ENCODE results near the gene DHX32.
"Not testable (repeated sequence)": the region's sequence is repeated elsewhere in the genome, so short reads cannot be mapped to it uniquely, and the experiment has no call there.

Gene DHX32

DNA sequence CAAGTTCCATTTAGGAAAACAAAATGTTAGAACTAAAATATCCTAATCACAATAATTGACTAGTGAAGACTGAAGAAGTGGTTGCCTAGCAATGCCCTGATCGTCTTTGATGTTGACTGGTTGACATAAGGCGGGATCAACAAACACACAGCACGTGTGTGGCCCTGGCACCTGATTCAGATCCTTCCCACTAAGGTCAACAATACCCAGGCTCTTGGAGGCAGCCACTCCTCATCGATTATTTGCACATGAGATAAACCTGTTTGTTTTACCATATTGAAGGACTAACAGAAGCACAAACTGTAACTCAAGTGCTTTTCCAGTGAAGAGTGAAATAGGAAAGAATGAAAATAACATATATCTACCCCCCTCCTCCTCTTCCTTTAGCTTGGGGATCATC lies 30.9 kb upstream of the DHX32 start:
- Histone ChIP-seq H3K4me1 (ENCODE audit: control insufficient read depth, insufficient read depth, low read length) (no peaks in the 10 kb centered on the region), H3K27ac (ENCODE audit: low read length) (no peak overlapping the region), H3K4me3 (ENCODE audit: low read length) (no peak overlapping the region), H3K36me3 (ENCODE audit: control insufficient read depth, insufficient read depth, low read length) (no peaks in the 10 kb centered on the region), H3K27me3 (ENCODE audit: control insufficient read depth, insufficient read depth, low read length) (no peaks in the 10 kb centered on the region), H3K9me3 (ENCODE audit: control insufficient read depth, insufficient read depth, low read length) (no peaks in the 10 kb centered on the region)
- no CpG with 5 or more reads among the region's 4 CpGs for WGBS (ENCODE audit: insufficient coverage, insufficient read length)
- DNase-seq (ENCODE audit: low read depth, low spot score), result no peak

DNA sequence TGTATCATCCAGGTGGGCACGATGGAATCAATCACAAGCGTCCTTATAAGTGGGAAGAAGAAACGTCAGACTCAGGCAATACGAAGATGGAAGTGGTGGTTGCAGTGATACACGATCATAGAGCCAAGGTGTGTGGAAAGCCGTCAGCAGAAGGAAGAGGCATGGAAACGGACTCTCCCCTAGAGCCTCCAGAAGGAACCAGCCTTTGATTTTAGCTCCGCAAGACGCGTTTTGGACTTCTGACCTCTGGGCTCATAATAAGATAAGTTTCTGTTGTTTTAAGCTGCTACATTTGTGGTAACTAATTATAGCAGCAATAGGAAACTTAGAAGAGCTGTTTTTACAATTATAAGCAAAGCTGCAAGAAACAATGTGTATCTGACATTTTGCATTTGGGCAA lies 30.1 kb upstream of the DHX32 start:
- WGBS (ENCODE audit: insufficient coverage, insufficient read length), result no CpG with 5 or more reads among the region's 10 CpGs
- no peak for DNase-seq (ENCODE audit: low read depth, low spot score)
- Histone ChIP-seq H3K27ac (ENCODE audit: low read length) (no peak overlapping the region), H3K27me3 (ENCODE audit: control insufficient read depth, insufficient read depth, low read length) (no peaks in the 10 kb centered on the region), H3K4me3 (ENCODE audit: low read length) (no peak overlapping the region), H3K9me3 (ENCODE audit: control insufficient read depth, insufficient read depth, low read length) (no peaks in the 10 kb centered on the region), H3K36me3 (ENCODE audit: control insufficient read depth, insufficient read depth, low read length) (no peaks in the 10 kb centered on the region), H3K4me1 (ENCODE audit: control insufficient read depth, insufficient read depth, low read length) (no peaks in the 10 kb centered on the region)

DNA sequence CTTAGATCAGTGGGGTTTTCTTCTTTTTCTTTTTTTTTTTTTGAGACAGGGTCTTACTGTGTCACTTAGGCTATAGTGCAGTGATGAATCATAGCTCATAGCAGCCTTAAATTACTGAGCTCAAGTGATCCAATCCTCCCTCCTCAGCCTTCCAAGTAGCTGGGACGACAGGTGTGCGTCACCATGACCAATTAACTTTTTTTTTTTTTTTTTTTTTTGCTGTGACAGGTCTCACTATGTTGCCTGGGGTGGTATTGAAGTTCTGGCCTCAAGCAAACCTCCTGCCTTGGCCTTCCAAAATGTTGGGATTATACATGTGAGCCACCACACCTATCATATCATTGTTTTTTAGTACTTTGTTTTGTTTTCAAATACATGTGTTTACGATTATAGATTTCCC lies 28.4 kb upstream of the DHX32 start:
- not testable (repeated sequence) for DNase-seq (ENCODE audit: low read depth, low spot score); H3K4me1 ChIP-seq (ENCODE audit: control insufficient read depth, insufficient read depth, low read length); H3K27me3 ChIP-seq (ENCODE audit: control insufficient read depth, insufficient read depth, low read length); H3K4me3 ChIP-seq (ENCODE audit: low read length); H3K27ac ChIP-seq (ENCODE audit: low read length); H3K9me3 ChIP-seq (ENCODE audit: control insufficient read depth, insufficient read depth, low read length); H3K36me3 ChIP-seq (ENCODE audit: control insufficient read depth, insufficient read depth, low read length)
- WGBS (ENCODE audit: insufficient coverage, insufficient read length), result no CpG with 5 or more reads among the region's 3 CpGs

DNA sequence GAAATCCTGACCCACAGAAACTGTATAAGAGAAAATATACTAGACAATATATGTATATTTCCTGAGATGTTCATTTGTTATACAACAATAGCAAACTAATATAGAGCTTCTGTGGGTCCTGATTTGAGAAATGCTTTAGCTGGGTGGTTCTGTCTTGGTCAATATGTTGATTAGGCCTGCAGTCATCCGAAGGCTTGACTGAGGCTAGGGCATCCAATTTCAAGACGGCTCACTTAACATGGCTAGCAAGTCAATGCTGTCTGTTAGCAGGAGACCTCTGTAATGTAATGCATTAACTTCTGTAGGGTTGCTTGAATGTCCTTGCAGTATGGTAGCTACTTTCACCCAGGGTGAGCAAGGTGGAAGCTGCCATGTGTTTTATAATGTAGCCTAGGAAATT lies 27.7 kb upstream of the DHX32 start:
- WGBS (ENCODE audit: insufficient coverage, insufficient read length), result no CpG with 5 or more reads among the region's 2 CpGs
- DNase-seq (ENCODE audit: low read depth, low spot score); H3K9me3 ChIP-seq (ENCODE audit: control insufficient read depth, insufficient read depth, low read length); H3K27ac ChIP-seq (ENCODE audit: low read length); H3K4me1 ChIP-seq (ENCODE audit: control insufficient read depth, insufficient read depth, low read length); H3K27me3 ChIP-seq (ENCODE audit: control insufficient read depth, insufficient read depth, low read length); H3K36me3 ChIP-seq (ENCODE audit: control insufficient read depth, insufficient read depth, low read length); H3K4me3 ChIP-seq (ENCODE audit: low read length): not testable (repeated sequence)

DNA sequence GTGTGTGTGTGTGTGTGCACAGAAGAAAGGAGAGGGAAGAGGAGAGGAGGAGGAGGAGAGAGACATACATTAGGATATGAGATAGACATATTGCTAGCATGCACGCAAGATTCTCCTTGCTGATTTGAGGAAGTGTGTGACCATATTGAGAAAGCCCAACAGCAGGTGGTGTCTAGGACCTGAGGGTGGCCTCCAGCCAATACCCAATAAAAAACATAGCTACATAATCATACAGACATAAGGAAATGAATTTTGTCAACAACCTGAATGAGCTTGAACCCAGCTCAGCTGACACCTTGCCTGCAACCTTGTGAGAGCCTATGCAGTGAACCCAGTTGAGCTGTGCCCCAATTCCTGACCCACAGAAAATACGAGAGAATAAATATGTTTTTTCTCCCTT lies 26.5 kb upstream of the DHX32 start:
- not testable (repeated sequence) for H3K27me3 ChIP-seq (ENCODE audit: control insufficient read depth, insufficient read depth, low read length); H3K27ac ChIP-seq (ENCODE audit: low read length); H3K9me3 ChIP-seq (ENCODE audit: control insufficient read depth, insufficient read depth, low read length); H3K4me1 ChIP-seq (ENCODE audit: control insufficient read depth, insufficient read depth, low read length); H3K36me3 ChIP-seq (ENCODE audit: control insufficient read depth, insufficient read depth, low read length); DNase-seq (ENCODE audit: low read depth, low spot score); H3K4me3 ChIP-seq (ENCODE audit: low read length)
- no CpG with 5 or more reads among the region's 2 CpGs for WGBS (ENCODE audit: insufficient coverage, insufficient read length)

DNA sequence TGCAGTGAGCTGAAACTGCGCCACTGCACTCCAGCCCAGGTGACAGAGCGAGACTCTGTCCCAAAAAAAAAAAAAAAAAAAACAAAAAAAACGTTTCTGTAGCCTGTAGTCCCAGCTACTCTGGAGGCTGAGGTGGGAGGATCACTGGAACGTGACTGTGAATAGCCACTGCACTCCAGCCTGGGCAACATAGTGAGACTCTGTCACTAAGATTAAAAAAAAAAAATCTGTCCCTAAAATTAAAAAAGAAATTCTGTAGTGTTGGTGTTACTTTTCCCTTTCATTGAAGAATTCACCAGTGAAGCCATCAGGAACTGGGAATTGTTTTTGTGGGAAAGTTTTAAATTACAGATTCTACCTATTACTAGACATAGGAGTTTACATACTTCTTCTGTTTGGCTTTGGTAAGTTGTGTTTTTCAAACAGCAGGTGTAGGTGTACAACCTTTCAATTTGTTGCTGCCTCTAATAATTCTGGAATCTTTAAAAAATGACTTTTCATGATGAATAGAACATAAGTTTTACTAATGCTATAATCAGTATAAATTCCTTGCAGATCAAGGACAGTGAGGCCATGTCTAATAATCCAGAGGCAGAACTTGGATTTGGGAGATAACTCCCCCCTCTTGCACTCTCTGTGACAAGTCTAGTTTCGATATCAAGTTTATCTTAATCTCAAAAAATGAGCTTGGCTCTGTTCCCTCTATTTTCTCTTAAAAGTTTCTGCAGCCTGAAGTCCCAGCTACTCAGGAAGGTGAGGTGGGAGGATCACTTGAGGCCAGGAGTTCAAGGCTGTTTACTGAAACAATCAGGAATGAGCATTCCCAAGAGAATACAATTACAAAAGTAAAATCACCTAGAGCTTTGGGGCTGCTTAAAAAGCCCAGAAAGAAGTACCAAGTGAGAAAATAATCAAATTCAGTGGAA lies 24.2 kb upstream of the DHX32 start:
- H3K4me3 ChIP-seq (ENCODE audit: low read length); DNase-seq (ENCODE audit: low read depth, low spot score); H3K27ac ChIP-seq (ENCODE audit: low read length); H3K27me3 ChIP-seq (ENCODE audit: control insufficient read depth, insufficient read depth, low read length); H3K4me1 ChIP-seq (ENCODE audit: control insufficient read depth, insufficient read depth, low read length); H3K9me3 ChIP-seq (ENCODE audit: control insufficient read depth, insufficient read depth, low read length); H3K36me3 ChIP-seq (ENCODE audit: control insufficient read depth, insufficient read depth, low read length): not testable (repeated sequence)
- WGBS (ENCODE audit: insufficient coverage, insufficient read length), result no CpG with 5 or more reads among the region's 5 CpGs

DNA sequence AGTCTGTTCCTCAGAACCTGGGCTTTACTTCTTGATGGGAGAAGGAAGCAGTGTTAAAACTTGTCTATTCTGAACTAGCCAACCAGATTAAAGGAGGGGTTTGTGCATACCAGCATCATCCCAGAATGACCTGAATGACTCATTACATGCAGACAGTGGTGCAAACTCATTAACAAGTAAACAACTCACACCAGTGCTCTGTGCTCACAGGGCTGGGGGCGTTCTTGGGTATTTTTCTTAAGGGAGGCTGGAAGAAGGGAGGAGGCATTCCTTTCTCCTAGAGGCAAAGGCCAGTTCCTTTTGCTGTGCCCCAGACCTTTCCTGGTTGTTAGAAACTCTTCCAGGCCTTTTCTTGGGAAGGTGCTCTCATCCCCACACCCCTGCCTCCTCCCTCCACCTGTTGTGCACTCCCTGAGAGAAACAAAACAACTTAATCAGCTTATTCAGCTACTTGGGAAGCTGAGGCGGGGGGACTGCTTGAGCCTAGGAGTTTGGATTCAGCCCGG lies 22.1 kb upstream of the DHX32 start:
- H3K36me3 ChIP-seq (ENCODE audit: control insufficient read depth, insufficient read depth, low read length); H3K4me1 ChIP-seq (ENCODE audit: control insufficient read depth, insufficient read depth, low read length); H3K4me3 ChIP-seq (ENCODE audit: low read length); DNase-seq (ENCODE audit: low read depth, low spot score); H3K9me3 ChIP-seq (ENCODE audit: control insufficient read depth, insufficient read depth, low read length); H3K27me3 ChIP-seq (ENCODE audit: control insufficient read depth, insufficient read depth, low read length); H3K27ac ChIP-seq (ENCODE audit: low read length): not testable (repeated sequence)
- no CpG with 5 or more reads among the region's 3 CpGs for WGBS (ENCODE audit: insufficient coverage, insufficient read length)

DNA sequence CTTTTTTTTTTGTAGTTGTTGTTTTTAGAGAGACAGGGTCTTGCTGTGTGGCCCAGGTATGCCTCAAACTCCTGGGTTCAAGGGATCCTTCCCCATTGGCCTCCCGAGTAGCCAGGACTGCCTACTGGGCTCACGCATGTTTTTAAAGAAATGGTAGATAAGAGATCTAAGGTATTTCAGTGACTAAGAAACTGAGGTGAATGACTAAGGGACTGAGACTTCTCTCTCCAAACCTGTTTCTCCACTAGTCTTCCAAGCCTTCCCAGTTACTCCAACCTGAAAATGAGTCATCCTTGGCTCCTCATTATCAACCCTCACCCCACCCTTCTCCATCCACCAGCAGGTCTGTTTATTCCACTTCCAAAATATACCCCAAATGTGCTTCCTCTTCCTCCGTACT lies 19.9 kb upstream of the DHX32 start:
- not testable (repeated sequence) for H3K4me1 ChIP-seq (ENCODE audit: control insufficient read depth, insufficient read depth, low read length); DNase-seq (ENCODE audit: low read depth, low spot score); H3K27ac ChIP-seq (ENCODE audit: low read length); H3K9me3 ChIP-seq (ENCODE audit: control insufficient read depth, insufficient read depth, low read length); H3K36me3 ChIP-seq (ENCODE audit: control insufficient read depth, insufficient read depth, low read length); H3K27me3 ChIP-seq (ENCODE audit: control insufficient read depth, insufficient read depth, low read length); H3K4me3 ChIP-seq (ENCODE audit: low read length)
- WGBS (ENCODE audit: insufficient coverage, insufficient read length), result no CpG with 5 or more reads among the region's 3 CpGs

DNA sequence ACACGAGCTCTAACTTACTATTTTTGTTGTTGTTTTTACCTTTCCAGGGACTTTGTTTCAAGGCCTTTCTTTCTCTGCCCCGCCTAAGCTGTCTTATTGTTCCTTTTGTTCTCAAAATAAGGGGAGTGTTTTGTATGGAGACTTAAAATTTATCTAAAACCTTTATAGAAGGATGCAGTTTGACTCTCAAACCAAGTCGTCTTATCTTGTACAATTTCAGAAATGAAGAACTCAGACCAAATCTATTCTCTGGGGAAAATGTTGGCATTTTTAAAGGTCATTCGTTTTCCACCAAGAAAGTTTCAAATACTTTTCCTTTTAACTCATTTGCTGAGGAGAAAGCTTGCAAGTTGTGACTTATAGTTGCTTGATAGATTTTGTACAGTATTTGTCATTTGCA lies 16.2 kb upstream of the DHX32 start:
- H3K27ac ChIP-seq (ENCODE audit: low read length); H3K4me3 ChIP-seq (ENCODE audit: low read length): not testable (repeated sequence)
- WGBS (ENCODE audit: insufficient coverage, insufficient read length), result no CpG with 5 or more reads among the region's 4 CpGs

DNA sequence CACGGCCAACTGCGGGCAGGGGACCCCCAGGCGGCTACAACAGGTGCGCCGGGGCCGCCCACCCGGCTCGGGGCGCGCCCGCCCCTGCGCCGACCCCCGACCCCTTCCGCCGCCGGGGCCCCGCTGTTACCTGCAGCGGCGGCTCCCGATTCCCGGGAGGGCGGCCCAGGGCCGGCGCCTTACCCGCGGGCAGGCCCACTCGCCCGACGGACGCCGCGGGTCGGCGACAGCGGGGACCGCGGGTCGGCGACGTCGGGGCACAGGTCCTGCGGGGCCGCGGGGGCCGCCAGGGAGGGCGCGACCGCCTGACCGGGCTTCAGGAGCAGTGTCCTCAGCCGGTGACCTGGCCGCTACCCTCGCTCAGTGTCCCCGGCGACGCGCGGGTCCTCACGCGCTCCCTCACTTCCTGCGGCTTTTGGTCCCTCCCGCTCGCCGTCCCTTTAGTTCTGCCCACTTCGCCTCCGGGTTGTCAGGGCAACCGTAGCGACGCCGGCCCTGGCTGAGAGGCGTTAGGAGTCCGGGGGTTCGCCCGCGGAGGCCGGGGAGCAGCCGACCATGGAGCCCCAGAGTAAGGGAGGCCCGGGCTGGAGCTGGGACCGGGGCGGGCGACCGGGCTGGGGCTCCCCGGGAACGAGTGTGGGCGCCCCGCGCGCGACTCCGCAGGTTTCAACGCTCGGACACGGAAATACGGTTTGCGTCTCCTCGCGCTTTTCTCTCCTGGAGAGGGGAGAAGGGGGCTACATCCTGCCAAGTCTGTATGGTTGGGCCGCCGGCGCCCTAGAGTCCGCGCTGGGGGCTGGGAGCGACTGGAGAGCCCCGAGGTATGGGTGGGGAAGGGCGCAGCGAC lies 15.2 kb upstream of the DHX32 start, which contains the start of gene FANK1:
Gene FANK1 (plus strand): TSS at position 477 of the 847 bp plus-strand sequence. CDS start 79 bp downstream, at position 556.
- H3K4me1 ChIP-seq (ENCODE audit: control insufficient read depth, insufficient read depth, low read length); H3K9me3 ChIP-seq (ENCODE audit: control insufficient read depth, insufficient read depth, low read length); H3K27ac ChIP-seq (ENCODE audit: low read length); DNase-seq (ENCODE audit: low read depth, low spot score); H3K36me3 ChIP-seq (ENCODE audit: control insufficient read depth, insufficient read depth, low read length); H3K27me3 ChIP-seq (ENCODE audit: control insufficient read depth, insufficient read depth, low read length): not testable (repeated sequence)
- WGBS (ENCODE audit: insufficient coverage, insufficient read length), result no CpG with 5 or more reads among the region's 106 CpGs
- H3K4me3 ChIP-seq (ENCODE audit: low read length), result peak within 1 kb of the TSS; percentile 90

More for the DNA sequence above, 16.2 kb upstream of the DHX32 start:
- H3K9me3 ChIP-seq (ENCODE audit: control insufficient read depth, insufficient read depth, low read length); H3K4me1 ChIP-seq (ENCODE audit: control insufficient read depth, insufficient read depth, low read length); H3K27me3 ChIP-seq (ENCODE audit: control insufficient read depth, insufficient read depth, low read length); DNase-seq (ENCODE audit: low read depth, low spot score); H3K36me3 ChIP-seq (ENCODE audit: control insufficient read depth, insufficient read depth, low read length): not testable (repeated sequence)

All from iPS DF 6.9 (cell line).